Stimulated activated CD4-positive, alpha-beta T cell treated with anti-CD3 and anti-CD28 coated beads, Interleukin-12 subunit alpha, Interleukin-12 subunit beta, amount 100 ng/mL, for 24 hours (primary cell): Measurements from ENCODE around the gene MRNIP.

Experiments used
- DNase-seq, 2 experiments: peaks; one replicate each; pipeline ENCODE4 v3.0.0-alpha.2; 2020; ENCODE audit warnings: low read depth in 2 of 2

MRNIP gene

GRCh38 chr5:179889885-179890284 lies 31.3 kb upstream of the MRNIP start:
- no peak for DNase-seq

DNA sequence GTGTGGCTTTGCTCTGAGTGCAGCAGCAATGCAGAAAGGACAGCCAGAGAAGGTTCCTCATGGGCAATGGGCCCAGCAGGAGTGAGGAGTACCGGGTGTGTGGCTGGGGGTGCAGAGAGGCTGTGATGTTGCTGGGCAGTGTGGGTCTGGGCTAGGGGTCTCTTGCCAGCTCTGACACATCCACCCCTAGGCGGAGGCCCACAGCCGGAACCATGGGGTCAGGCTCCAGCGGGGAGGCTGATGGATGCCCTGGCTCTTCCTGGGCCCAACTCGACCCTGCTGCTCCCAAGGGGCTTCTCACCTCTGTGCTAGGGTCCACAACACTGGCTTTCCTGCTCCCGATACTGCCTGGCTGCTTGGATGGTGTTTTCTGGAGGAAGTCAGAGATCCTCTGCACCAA lies 29.2 kb upstream of the MRNIP start:
- no peak for DNase-seq

- DNase-seq: no peak
Measured at GRCh38 chr5:179887095-179887494, 28.5 kb upstream of the MRNIP start.

- no peak for DNase-seq
Measured at GRCh38 chr5:179886190-179886911, 27.7 kb upstream of the MRNIP start.

- DNase-seq: no peak
Measured at GRCh38 chr5:179885491-179886090, 27.0 kb upstream of the MRNIP start.

GRCh38 chr5:179883163-179883562 lies 24.5 kb upstream of the MRNIP start:
- no peak for DNase-seq

- DNase-seq: no peak
Measured at GRCh38 chr5:179882338-179882737, 23.7 kb upstream of the MRNIP start.

DNA sequence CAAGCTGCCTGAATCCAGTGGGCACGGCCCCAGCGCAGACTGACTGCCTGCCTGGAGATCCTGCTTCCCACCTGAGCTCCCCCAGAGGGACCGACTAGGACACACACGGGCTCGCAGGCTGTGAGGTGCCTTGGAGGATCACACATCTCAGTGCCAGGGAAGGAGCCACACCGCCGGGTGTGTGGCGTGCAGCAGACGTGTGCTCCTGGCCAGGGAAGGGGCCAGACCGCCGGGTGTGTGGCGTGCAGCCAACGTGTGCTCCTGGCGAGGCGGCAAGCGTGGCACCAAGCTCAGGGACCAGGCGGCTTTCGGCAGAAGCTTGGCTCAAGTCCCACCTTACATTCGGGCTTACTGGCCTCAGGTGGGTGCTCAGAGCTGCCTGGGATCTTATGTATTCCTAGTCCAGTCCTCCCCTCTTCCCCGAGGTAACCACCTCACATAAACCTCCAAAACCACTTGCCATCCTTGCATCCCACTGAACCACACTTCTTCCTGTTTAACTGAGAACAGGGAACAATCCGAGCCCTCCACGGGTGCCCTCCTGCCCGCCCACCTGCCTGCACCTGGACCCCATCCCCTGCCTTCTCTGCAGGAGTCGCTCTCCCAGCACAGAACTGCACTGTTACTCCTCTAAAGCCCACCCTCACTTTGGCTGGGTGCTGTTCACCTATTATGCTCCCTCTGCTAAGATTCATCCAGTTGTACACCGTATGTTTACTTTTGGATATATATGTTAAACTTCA lies 22.4 kb upstream of the MRNIP start:
- no peak for DNase-seq

DNA sequence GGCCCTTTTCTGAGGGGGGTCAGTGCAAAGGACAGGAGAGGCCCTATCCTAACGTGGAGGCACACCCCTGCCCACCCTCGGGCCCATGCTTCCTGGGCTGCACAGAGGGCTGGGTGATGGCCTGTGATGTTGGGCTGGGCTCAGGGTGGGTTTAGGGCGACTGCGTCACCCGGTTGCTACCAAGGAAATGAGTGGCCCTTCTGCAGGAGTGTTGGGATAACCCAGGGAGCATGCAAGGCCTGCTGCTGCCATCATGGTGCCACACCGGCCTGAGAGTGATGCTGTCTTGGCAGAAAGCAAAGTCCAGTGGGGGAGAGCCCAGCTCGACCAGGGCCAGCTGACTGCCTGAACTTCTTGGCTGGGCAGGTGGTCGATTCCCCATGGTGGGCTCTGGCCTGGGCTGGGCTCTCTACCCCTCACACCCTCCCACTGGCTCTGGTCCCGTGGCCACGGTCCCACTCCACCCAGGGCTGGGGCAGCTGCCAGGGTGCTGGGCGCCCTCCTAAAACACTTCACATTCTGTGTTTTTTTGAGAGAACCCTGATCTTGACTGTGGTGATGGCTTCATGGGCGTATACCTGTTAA lies 21.5 kb upstream of the MRNIP start:
- no peak for DNase-seq

DNA sequence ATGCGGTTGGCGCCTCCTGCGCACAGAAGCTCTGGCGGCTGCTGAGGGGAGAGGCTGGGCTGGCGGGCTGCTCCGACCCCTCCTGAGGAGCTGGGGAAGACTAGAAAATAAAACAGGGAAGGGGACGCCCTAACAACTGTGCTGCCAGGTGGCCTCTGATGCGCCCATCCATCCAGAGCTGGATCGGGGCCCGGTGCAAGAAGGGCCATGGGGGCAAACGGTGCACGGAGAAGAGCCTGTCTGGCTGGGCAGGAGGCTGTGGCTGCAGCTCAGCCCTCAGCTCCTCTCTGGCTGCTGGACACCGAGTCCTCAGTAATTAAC lies 21.0 kb upstream of the MRNIP start:
- DNase-seq: no peak

DNA sequence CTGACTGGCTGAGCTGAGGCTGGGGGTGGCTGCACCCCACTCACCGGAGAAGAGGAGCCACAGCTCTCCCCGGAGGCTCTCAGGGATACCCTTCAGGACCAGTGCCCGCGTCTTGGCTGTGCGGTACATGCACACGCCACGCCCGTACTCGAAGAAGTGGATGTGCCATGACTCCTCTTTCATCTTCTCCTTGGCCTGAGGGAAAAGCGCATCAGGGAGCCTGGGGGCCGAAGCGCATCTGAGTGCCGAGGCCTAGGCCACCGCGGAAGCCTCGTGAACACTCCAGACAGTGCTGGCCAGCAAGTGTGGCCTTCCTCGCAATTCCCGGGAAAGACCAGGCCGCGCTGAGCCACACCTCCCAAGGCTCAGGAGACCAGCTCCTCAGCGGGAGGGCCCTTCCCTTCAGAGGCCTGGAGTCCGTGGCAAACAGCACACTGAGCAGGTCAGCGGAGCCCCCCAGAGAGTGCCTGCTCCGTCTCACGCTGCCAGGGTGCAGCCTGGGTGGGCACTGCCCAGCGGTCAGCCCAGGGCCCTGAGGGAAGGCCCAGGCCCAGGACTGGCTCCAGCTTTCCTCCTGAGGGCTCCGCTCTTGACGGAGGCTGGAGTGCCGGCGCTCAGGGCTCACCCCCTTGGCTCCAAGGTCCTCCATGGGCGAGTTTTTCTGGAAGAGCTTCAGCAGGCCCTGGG lies 20.5 kb upstream of the MRNIP start:
- no peak for DNase-seq

DNA sequence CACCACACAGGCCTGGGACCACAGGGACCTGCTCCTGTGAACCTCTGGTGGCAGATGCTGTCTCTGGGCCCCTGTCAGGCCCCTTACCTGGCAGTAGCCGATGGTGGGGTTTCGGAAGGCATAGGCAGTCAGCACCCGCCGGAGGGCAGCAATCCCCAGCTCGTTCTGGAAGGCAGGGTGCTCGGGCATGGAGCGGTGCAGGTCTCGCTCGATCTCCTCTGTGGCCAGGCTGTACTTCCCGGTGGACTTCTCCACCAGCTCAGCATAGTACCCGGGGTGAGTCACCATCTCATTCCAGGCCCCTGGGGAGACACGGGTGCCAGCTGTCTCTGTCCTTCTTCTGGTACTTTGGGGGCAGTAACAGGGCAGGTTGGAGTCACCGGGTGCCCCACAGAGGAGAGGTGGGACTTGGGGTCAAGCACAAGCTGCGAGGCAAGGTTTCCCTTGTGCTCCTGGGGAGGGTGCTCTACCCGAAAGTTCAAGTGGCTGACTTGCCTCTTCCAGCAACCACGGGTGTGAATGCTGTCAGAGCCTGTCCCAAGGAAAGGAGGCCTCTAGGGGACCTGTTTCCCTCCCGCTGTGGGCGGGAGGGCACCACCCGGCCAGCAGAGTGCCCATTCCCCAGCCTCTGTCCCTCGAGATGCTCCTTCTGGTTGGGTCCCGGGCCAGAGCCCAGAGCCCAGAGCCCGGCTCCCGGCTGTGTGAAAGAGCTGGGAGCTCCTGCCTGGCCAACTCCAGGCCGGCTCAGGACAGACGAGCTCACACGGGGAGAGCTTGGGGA lies 19.8 kb upstream of the MRNIP start:
- DNase-seq: no peak

GRCh38 chr5:179876610-179876952 lies 18.0 kb upstream of the MRNIP start:
- no peak for DNase-seq

GRCh38 chr5:179875741-179876609 lies 17.4 kb upstream of the MRNIP start:
- no peak for DNase-seq

DNA sequence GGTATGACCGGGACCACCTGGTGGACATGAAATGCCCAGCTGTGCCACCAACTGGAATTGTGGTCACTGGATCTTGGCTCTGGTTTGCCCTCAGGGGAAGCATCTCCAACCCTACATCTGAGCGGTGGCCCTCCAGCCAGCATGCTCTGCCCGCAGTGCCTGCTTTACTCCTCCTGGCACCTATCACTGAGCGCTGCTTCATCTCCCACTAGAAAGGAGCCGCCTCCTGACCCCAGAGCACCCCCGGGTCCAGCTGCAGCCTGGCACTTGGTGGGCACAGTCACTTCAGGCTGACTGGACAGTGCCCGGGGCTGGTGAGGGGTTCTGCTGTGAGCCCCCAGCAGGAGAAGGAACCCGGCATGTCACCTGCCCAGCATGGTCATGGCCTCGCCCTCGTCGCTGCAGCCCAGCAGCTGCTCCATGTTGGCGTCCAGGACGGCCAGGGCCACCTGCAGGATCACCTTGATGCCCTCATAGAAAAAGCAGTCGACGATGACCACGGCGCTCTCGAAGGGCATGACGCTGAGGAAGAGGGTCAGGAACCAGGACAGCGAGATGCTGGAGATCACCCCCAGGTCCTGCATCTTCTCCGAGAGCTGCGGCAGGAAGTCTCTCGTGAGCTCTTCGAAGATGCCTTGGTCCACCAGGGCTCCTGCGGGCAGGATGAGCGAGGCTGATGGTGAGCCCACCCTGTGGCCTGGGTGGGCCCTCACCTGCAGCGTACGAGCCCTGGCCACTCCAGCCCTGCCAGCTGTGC lies 16.1 kb upstream of the MRNIP start:
- no peak for DNase-seq

- DNase-seq: no peak
Measured at GRCh38 chr5:179874136-179874535, 15.5 kb upstream of the MRNIP start.

- no peak for DNase-seq
Measured at GRCh38 chr5:179873588-179874110, 15.0 kb upstream of the MRNIP start.

DNA sequence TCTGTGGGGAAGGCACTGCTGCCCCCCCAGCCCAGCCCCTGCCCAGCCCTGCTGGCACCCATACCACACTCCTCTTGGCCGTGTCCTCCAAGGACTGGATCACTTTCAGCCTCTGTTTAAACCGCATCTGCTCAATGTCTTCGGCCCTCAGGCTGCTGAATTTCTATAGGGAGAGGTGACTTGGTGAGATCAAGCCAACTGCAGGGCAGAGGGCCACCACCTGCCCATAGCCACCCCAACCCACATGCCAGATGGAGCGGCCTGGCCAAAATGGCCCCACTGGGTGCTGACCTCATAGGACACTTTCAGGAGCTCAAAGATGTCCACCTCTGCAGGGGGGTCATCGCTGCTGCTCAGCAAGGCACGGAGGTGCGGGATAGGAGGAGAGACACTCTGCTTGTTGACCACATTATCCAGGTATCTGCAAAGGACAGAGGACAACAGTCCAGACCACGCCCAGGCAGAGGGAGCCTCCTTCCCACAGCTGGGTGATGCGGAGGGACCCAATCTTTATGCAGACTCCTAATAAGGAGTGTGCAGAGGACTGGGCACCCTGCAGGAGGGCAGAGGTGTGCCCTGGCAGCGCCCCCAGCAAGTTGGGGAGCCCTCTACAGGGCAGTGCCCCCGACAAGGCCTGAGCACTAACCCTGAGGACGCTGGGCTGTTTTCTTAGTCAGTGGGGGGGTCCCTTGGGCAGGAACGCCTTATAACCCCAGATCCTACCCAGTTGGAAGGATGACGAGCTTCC lies 14.4 kb upstream of the MRNIP start:
- DNase-seq: no peak
